OCI-LY1 (cell line): ENCODE measurements around the gene ATCAY.

ENCODE experiments used
- H2AFZ ChIP-seq: fragments of 200-600 bp; sonication (generic), shearing (Covaris generic); 2 replicates; pipeline ENCODE4 v1.6.0; 2014; ENCODE audit warnings: antibody characterized with exemption, mild to moderate bottlenecking, low read length
- H3F3A ChIP-seq: fragments of 200-600 bp; sonication (generic), shearing (Covaris generic); 2 replicates; pipeline ENCODE4 v1.6.0; 2014; ENCODE audit warnings: mild to moderate bottlenecking, antibody characterized with exemption, low read length, moderate library complexity; ENCODE audit not compliant: insufficient read depth
- H3K27ac ChIP-seq: fragments of 200-600 bp; sonication (generic); 2 replicates; pipeline ENCODE4 v1.5.1; 2014; ENCODE audit warnings: low read length, mixed run types, mild to moderate bottlenecking, low read depth; ENCODE audit not compliant: poor library complexity, severe bottlenecking
- H3K27me3 ChIP-seq: fragments of 200-600 bp; sonication (generic); 2 replicates; pipeline ENCODE4 v1.6.0; 2014; ENCODE audit warnings: antibody characterized with exemption, mild to moderate bottlenecking, low read length, moderate library complexity; ENCODE audit not compliant: insufficient read depth
- H3K36me3 ChIP-seq: fragments of 200-600 bp; sonication (generic); 2 replicates; pipeline ENCODE4 v1.6.1; 2014; ENCODE audit warnings: mild to moderate bottlenecking, antibody characterized with exemption, low read length, moderate library complexity, mixed read lengths; ENCODE audit not compliant: insufficient read depth
- H3K4me1 ChIP-seq: fragments of 200-600 bp; sonication (generic); 2 replicates; pipeline ENCODE4 v1.5.1; 2014; ENCODE audit warnings: mild to moderate bottlenecking, low read length, moderate library complexity; ENCODE audit not compliant: insufficient read depth, severe bottlenecking
- H3K4me2 ChIP-seq: fragments of 200-600 bp; sonication (generic), shearing (Covaris generic); 2 replicates; pipeline ENCODE4 v1.6.1; 2014; ENCODE audit warnings: low read length
- H3K4me3 ChIP-seq: fragments of 200-600 bp; sonication (generic); 2 replicates; pipeline ENCODE4 v1.5.1; 2014; ENCODE audit warnings: low read length, low read depth, mild to moderate bottlenecking, mixed read lengths; ENCODE audit not compliant: poor library complexity, severe bottlenecking
- H3K79me2 ChIP-seq: fragments of 200-600 bp; shearing (Covaris generic); 2 replicates; pipeline ENCODE4 v1.6.1; 2016; ENCODE audit warnings: mixed run types, low read length, mixed read lengths; ENCODE audit not compliant: insufficient read depth
- H3K9ac ChIP-seq: fragments of 200-600 bp; sonication (generic), shearing (Covaris generic); 2 replicates; pipeline ENCODE4 v1.6.1; 2014; ENCODE audit warnings: mild to moderate bottlenecking, low read length, mixed read lengths
- H3K9me2 ChIP-seq: fragments of 200-600 bp; sonication (generic), shearing (Covaris generic); 2 replicates; pipeline ENCODE4 v1.6.1; 2014; ENCODE audit warnings: low read depth, mild to moderate bottlenecking, low read length, mixed read lengths
- H3K9me3 ChIP-seq: fragments of 200-600 bp; shearing (Covaris generic); 2 replicates; pipeline ENCODE4 v1.6.1; 2014; ENCODE audit warnings: low read length, mixed read lengths
- H4K20me1 ChIP-seq: fragments of 200-600 bp; sonication (generic), shearing (Covaris generic); 2 replicates; pipeline ENCODE4 v1.6.0; 2016; ENCODE audit warnings: mild to moderate bottlenecking, low read length; ENCODE audit not compliant: insufficient read depth
- CTCF ChIP-seq: fragments of 200-600 bp; sonication (generic), shearing (Covaris generic); IDR thresholded peaks from 2 replicates; pipeline ENCODE4 v1.5.1; 2017; ENCODE audit warnings: mild to moderate bottlenecking, antibody characterized with exemption, low read length, moderate library complexity, mixed read lengths
- EZH2 ChIP-seq: fragments of 200-600 bp; sonication (generic), shearing (Covaris generic); IDR thresholded peaks from 2 replicates; pipeline ENCODE4 v1.8.0; 2017; ENCODE audit warnings: borderline replicate concordance, mixed run types, mild to moderate bottlenecking, antibody characterized with exemption, low read length, moderate library complexity, mixed read lengths

The ATCAY gene

GRCh38 chr19:3898426-3898825 is 17.9 kb downstream of the ATCAY start:
- Histone ChIP-seq H3K27ac (no peak overlapping the region), H2AFZ (no peak overlapping the region), H3F3A (no peaks in the 10 kb centered on the region), H3K9me2 (no peaks in the 10 kb centered on the region), H3K79me2 (no peaks in the 10 kb centered on the region), H3K36me3 (no peaks in the 10 kb centered on the region), H3K4me2 (no peak overlapping the region), H4K20me1 (no peaks in the 10 kb centered on the region), H3K9ac (no peak overlapping the region), H3K27me3 (no peaks in the 10 kb centered on the region; the same call in 1 of the 2 replicates), H3K9me3 (no peaks in the 10 kb centered on the region), H3K4me3 (no peak overlapping the region), H3K4me1 (no peaks in the 10 kb centered on the region)
- TF ChIP-seq CTCF (no peak), EZH2 (no peak)

- Histone ChIP-seq H3K27ac (no peak overlapping the region), H3K4me2 (no peak overlapping the region), H3K27me3 (no peaks in the 10 kb centered on the region; the same call in 1 of the 2 replicates), H3F3A (no peaks in the 10 kb centered on the region), H3K4me1 (no peaks in the 10 kb centered on the region), H3K9me3 (no peaks in the 10 kb centered on the region), H2AFZ (no peak overlapping the region), H3K4me3 (no peak overlapping the region), H3K9me2 (no peaks in the 10 kb centered on the region), H3K36me3 (no peaks in the 10 kb centered on the region), H3K79me2 (no peaks in the 10 kb centered on the region), H3K9ac (no peak overlapping the region), H4K20me1 (no peaks in the 10 kb centered on the region)
- TF ChIP-seq EZH2 (no peak), CTCF (no peak)
Observed at GRCh38 chr19:3899531-3900294, 19.2 kb downstream of the ATCAY start.

GRCh38 chr19:3902317-3902973 is 22.0 kb downstream of the ATCAY start:
- no peaks in the 10 kb centered on the region for H3K4me1 ChIP-seq
- no peaks in the 10 kb centered on the region for H3K79me2 ChIP-seq
- H3K4me2 ChIP-seq = no peak overlapping the region
- no peaks in the 10 kb centered on the region for H3K36me3 ChIP-seq
- TF ChIP-seq EZH2 (no peak), CTCF (no peak)
- no peaks in the 10 kb centered on the region for H3F3A ChIP-seq
- no peaks in the 10 kb centered on the region for H3K9me3 ChIP-seq
- H3K27ac ChIP-seq = no peak overlapping the region
- H3K9me2 ChIP-seq = no peaks in the 10 kb centered on the region
- no peaks in the 10 kb centered on the region; the same call in 1 of the 2 replicates for H3K27me3 ChIP-seq
- H3K4me3 ChIP-seq = no peak overlapping the region
- H4K20me1 ChIP-seq = no peaks in the 10 kb centered on the region
- H3K9ac ChIP-seq = no peak overlapping the region
- no peak overlapping the region for H2AFZ ChIP-seq
